ENCODE data around the gene UBTD2.

UBTD2 gene

DNA sequence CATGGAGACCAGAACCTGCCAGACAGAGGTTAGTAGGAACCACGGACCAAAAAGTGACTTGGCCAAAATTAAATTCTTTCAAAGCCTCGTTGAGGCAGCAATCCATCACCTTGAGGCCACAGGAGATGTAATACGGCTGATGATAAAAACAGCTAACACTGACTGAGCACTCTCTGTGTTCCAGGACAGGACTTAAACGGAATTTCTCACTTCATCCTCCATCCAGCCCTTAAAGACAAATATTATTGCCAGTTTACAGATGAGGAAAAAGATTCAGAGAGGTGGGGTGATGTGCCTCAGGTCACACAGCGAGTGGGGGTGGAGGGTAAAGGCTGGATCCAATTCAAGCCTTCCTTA, 120.6 kb downstream of the UBTD2 start:
- DNase-seq: no peak
- intact Hi-C loops (cut with DNase I): no loop called here

DNA sequence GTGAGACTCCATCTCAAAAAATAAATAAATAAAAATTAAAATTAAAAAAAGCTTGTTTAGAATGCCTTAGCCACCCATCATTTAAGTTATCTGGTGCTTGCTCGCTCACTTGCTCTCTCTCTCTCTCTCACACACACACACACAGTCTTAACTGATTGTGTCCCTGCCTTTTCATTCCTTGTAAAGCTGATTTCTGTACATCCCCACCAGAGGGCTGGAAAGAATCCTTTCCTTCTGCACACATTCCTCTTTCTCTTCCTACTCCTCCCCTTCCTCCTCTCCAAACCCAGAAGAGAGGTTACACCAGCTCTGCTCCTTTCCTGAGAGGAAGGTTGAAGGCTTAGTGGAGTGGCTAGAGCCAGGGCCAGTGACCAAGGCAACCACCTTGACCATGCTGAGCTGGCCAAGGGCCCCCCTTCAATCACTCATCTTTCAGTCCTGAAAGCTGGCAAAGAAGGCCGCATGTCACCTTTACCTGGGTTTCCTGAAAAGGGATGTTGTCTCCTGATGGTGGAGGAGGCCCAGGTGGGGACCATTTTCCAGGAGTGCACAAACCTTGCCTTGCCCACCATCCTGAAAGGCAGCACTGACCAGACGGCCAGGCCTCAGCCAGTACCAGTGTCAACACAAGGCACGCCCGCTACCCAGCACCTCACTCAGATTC, 121.1 kb downstream of the UBTD2 start:
- intact Hi-C loops (cut with DNase I): no loop called here
- DNase-seq: no peak

DNA sequence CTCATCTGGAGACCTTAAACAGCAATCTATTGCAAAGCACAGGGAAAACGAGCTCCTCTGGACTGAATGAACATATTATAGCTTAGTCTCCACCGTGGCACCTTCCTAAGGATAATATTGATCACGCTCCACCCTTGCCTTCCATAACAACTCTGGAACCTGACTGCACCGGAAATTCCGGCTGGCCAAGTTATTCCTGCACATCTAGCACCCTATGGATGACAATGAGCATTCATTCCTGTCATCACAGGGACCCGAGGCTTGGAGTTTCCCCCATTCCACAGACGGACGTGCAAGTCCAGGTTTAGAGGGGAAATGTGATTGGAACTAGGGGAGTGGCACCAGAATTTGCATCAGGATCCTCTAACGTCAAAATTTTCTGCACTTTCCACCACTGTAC, 123.1 kb downstream of the UBTD2 start:
- intact Hi-C loops (cut with DNase I): no loop called here

More for the DNA sequence above, 123.1 kb downstream of the UBTD2 start:
- DNase-seq: no peak

Measured in head of caudate nucleus (tissue), 42 donors.